Uterus (tissue), 4 donors: Measurements from ENCODE around the gene LRP1-AS. TPM values are rescaled to one million over a fixed set of nuclear protein-coding genes. Genes with fewer than 3 reads are reported as not detected.

Experiments used
- DNase-seq, 2 donors: peaks; one replicate each; pipeline ENCODE4 v3.0.0-alpha.2; 2019 to 2020
- H3K27ac ChIP-seq, 2 donors: fragments of 200-600 bp; sonication (generic); 1 replicate in 1 of 2; 2 replicates in 1 of 2; pipeline ENCODE4 v1.5.1; 2016 to 2018
- H3K27me3 ChIP-seq, 2 donors: fragments of 200-600 bp; sonication (generic); one replicate each; pipeline ENCODE4 v1.5.1; 2018 to 2019; ENCODE audit warnings: control low read depth in 1 of 2
- H3K36me3 ChIP-seq, 2 donors: fragments of 200-600 bp; sonication (generic); one replicate each; pipeline ENCODE4 v1.5.1; 2019; ENCODE audit warnings: control low read depth in 1 of 2
- H3K4me1 ChIP-seq, 2 donors: fragments of 200-600 bp; sonication (generic); one replicate each; pipeline ENCODE4 v1.5.1; 2018 to 2019; ENCODE audit warnings: control low read depth in 1 of 2
- H3K4me3 ChIP-seq, 2 donors: fragments of 200-600 bp; sonication (generic); 1 replicate in 1 of 2; 2 replicates in 1 of 2; pipeline ENCODE4 v1.5.1; 2018 to 2019; ENCODE audit warnings: mild to moderate bottlenecking in 1 of 2
- H3K9me3 ChIP-seq, 2 donors: fragments of 200-600 bp; sonication (generic); one replicate each; pipeline ENCODE4 v1.5.1; 2019; ENCODE audit warnings: control low read depth in 1 of 2
- CTCF ChIP-seq, 4 experiments: fragments of 200-600 bp in 2 of 4; fragments of 450-650 bp in 2 of 4; sonication (generic) in 2 of 4; IDR thresholded peaks; one replicate each; pipeline ENCODE4 v1.5.1; 2016 to 2019; ENCODE audit warnings: antibody characterized with exemption in 4 of 4, mild to moderate bottlenecking in 2 of 4, moderate library complexity in 1 of 4
- POLR2A ChIP-seq, 2 donors: fragments of 450-650 bp; IDR thresholded peaks; one replicate each; pipeline ENCODE4 v1.6.1; 2016; ENCODE audit warnings: antibody characterized with exemption in 2 of 2, mild to moderate bottlenecking in 1 of 2, moderate library complexity in 1 of 2
- intact Hi-C: fragments of 100-400 bp; cut with DNase I; formaldehyde crosslinking; loops from one replicate; pipeline ENCODE4 v1.15.1; 2023; ENCODE audit warnings: low total_unique reads
- total RNA-seq, 4 donors: library from RNA; depleted of rRNA in 3 of 4; stranded (reverse); fragments of >200 nt in 3 of 4; gene quantifications; one replicate each; pipeline versions ENCODE4 v1.1.0 to v1.2.4, GENCODE V29; 2014 to 2023
- donor health status: DM: yes; HTN: yes; CAD: no.

The LRP1-AS gene
- total RNA-seq, 4 donors from 2014 or later = not detected

- Histone ChIP-seq H3K27ac (peak overlapping the region; percentile 99 to 100), H3K27me3 (no peaks in the 10 kb centered on the region), H3K9me3 (no peaks in the 10 kb centered on the region), H3K36me3 (no peaks in the 10 kb centered on the region), H3K4me3 (peak overlapping the region; percentile 94 to 99), H3K4me1 (peaks cover 0 to 15% of the 10 kb centered on the region in 2 donors)
- peak in 1 of 2 donors; percentile 48 for DNase-seq
- no peak for TF ChIP-seq CTCF (IDR thresholded peaks at IDR 0.05)
- no peak for TF ChIP-seq POLR2A (IDR thresholded peaks at IDR 0.05)
- intact Hi-C loops = loop anchor here (5.0 kb wide), 1 partner anchor 49 kb away; no protein-coding TSS in a partner anchor
Observed at GRCh38 chr12:57128519-57129247, 18.7 kb downstream of the LRP1-AS start.

GRCh38 chr12:57127726-57128518, 19.5 kb downstream of the LRP1-AS start, which contains the start of gene LRP1:
Gene LRP1 (plus strand): TSS chr12:57128483. CDS start chr12:57128965, 482 bp downstream.
- Histone ChIP-seq H3K4me3 (peak within 1 kb of the TSS; percentile 94 to 99), H3K27me3 (no peaks in the 10 kb centered on the region), H3K4me1 (peaks cover 0 to 15% of the 10 kb centered on the region in 2 donors), H3K9me3 (no peaks in the 10 kb centered on the region), H3K27ac (peak within 1 kb of the TSS; percentile 99 to 100), H3K36me3 (no peaks in the 10 kb centered on the region)
- intact Hi-C loops = loop anchor here (5.0 kb wide), 1 partner anchor 49 kb away; no protein-coding TSS in a partner anchor
- TF ChIP-seq CTCF (IDR thresholded peaks at IDR 0.05) (peak in 1 of 4 experiments; percentile 5), POLR2A (IDR thresholded peaks at IDR 0.05) (peak; percentile 89 to 90)
- DNase-seq = peak; percentile 88 to 90

- peak; percentile 28 to 52 (median 35) for TF ChIP-seq CTCF (IDR thresholded peaks at IDR 0.05)
- TF ChIP-seq POLR2A (IDR thresholded peaks at IDR 0.05) = no peak
- peak; percentile 72 to 73 for DNase-seq
Observed at GRCh38 chr12:57127101-57127725, 20.2 kb downstream of the LRP1-AS start.

GRCh38 chr12:57126561-57126960, 20.9 kb downstream of the LRP1-AS start:
- Histone ChIP-seq H3K27me3 (no peaks in the 10 kb centered on the region), H3K9me3 (no peaks in the 10 kb centered on the region), H3K4me1 (peaks cover 0 to 6% of the 10 kb centered on the region in 2 donors), H3K27ac (peak overlapping the region; percentile 99 to 100), H3K4me3 (no peak overlapping the region), H3K36me3 (no peaks in the 10 kb centered on the region)
- peak in 1 of 2 donors; percentile 18 for DNase-seq
- TF ChIP-seq CTCF (IDR thresholded peaks at IDR 0.05) (no peak), POLR2A (IDR thresholded peaks at IDR 0.05) (no peak)
- intact Hi-C loops = loop anchor here (5.0 kb wide), 1 partner anchor 51 kb away; no protein-coding TSS in a partner anchor

More at GRCh38 chr12:57127101-57127725, 20.2 kb downstream of the LRP1-AS start:
- Histone ChIP-seq H3K27me3 (no peaks in the 10 kb centered on the region), H3K4me3 (peak overlapping the region; percentile 94 to 99), H3K36me3 (no peaks in the 10 kb centered on the region), H3K27ac (peak overlapping the region; percentile 99 to 100), H3K9me3 (no peaks in the 10 kb centered on the region), H3K4me1 (peaks cover 0 to 12% of the 10 kb centered on the region in 2 donors)
- intact Hi-C loops = loop anchor here (5.0 kb wide), 1 partner anchor 50 kb away; no protein-coding TSS in a partner anchor
